22Rv1 (cell line): Measurements from ENCODE around the gene PPARD.

Experiments used
- H3K27ac ChIP-seq: fragments of 450-650 bp; 2 replicates; pipeline ENCODE4 v1.5.1; 2017
- ZFX ChIP-seq: fragments of 450-650 bp; IDR thresholded peaks from 2 replicates; pipeline ENCODE4 v1.6.1; 2017; ENCODE audit warnings: antibody characterized with exemption, borderline replicate concordance
- TF ChIP-seq, protein P1 (sequence below): fragments of 450-650 bp; IDR thresholded peaks from 2 replicates; pipeline ENCODE4 v1.5.1; 2017; ENCODE audit warnings: mild to moderate bottlenecking

PPARD gene

DNA sequence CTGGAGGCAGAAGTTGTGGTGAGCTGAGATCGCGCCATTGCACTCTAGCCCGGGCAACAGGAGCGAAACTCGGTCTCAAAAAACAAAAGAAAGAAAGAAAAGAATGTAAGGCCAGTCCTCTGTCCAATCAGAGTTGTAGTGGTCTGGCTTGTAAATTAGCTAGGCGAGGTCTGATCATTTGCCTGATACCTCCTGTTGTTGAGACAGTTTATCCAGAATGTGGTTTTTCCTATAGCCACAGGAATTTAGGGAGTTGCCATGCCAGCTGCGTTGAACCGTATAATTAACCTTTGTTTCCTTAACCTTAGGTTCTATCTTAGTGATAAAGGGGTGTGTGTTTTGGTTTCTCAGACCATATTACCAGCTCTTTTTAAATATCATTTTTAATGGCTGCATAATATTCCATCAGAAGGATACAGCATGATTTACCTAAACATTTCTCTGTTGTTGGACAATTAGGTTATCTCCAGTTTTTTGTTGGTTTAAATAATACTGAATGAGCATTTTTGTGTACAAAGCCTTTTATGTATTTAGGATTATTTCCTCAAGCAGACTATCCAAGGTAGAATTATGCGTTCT, 11.7 kb upstream of the PPARD start:
- TF ChIP-seq ZFX: no peak
- TF ChIP-seq, protein P1, sequence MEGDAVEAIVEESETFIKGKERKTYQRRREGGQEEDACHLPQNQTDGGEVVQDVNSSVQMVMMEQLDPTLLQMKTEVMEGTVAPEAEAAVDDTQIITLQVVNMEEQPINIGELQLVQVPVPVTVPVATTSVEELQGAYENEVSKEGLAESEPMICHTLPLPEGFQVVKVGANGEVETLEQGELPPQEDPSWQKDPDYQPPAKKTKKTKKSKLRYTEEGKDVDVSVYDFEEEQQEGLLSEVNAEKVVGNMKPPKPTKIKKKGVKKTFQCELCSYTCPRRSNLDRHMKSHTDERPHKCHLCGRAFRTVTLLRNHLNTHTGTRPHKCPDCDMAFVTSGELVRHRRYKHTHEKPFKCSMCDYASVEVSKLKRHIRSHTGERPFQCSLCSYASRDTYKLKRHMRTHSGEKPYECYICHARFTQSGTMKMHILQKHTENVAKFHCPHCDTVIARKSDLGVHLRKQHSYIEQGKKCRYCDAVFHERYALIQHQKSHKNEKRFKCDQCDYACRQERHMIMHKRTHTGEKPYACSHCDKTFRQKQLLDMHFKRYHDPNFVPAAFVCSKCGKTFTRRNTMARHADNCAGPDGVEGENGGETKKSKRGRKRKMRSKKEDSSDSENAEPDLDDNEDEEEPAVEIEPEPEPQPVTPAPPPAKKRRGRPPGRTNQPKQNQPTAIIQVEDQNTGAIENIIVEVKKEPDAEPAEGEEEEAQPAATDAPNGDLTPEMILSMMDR: no peak

DNA sequence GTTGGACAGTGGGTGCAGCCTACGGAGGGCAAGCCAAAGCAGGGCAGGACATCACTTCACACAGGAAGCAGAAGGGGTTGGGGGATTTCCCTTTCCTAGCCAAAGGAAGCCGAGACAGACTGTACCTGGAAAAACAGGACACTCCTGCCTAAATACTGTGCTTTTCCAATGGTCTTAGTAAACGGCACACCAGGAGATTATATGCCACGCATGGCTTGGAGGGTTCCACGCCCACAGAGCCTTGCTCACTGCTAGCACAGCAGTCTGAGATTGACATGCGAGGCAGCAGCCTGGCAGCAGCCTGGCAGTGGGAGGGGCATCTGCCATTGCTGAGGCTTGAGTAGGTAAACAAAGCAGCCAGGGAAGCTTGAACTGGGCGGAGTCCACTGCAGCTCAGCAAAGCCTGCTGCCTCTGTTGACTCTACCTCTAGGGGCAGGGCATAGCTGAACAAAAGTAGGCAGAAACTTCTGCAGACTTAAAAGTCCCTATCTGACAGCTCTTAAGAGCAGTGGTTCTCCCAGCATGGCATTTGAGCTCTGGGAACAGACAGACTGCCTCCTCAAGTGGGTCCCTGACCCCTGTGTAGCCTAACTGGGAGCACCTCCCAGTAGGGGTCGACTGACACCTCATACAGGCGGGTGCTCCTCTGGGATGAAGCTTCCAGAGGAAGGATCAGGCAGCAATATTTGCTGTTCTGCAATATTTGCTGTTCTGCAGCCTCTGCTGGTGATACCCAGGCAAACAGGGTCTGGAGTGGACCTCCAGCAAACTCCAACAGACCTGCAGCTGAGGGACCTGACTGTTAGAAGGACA, 10.1 kb upstream of the PPARD start:
- TF ChIP-seq, protein P1: peak; percentile 40; the same call in 1 of the 2 replicates
- H3K27ac ChIP-seq: 0 out of 2 replicates have a peak overlapping the region, but pooled peaks have one; percentile 25

More for the DNA sequence above, 11.7 kb upstream of the PPARD start:
- no peak overlapping the region for H3K27ac ChIP-seq

DNA sequence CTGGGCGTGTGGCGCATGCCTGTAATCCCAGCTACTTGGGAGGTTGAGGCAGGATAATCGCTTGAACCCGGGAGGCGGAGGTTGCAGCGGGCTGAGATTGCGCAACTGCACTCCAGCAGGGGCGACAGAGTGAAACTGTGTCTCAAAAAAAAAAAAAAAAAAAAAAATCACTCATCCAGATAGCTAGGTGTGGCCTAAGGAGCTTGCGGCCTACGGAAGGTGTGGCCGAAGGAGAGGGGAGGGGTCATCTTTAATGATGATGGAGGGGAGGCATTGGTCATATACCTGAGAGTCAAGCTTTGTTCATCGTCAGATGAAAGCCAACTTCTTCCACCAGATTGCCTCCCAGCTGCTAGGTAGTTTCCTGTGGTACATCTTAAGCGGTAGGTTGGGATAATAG, 801 bp upstream of the PPARD start:
- H3K27ac ChIP-seq: no peak overlapping the region
- TF ChIP-seq, protein P1: no peak
- no peak for TF ChIP-seq ZFX

DNA sequence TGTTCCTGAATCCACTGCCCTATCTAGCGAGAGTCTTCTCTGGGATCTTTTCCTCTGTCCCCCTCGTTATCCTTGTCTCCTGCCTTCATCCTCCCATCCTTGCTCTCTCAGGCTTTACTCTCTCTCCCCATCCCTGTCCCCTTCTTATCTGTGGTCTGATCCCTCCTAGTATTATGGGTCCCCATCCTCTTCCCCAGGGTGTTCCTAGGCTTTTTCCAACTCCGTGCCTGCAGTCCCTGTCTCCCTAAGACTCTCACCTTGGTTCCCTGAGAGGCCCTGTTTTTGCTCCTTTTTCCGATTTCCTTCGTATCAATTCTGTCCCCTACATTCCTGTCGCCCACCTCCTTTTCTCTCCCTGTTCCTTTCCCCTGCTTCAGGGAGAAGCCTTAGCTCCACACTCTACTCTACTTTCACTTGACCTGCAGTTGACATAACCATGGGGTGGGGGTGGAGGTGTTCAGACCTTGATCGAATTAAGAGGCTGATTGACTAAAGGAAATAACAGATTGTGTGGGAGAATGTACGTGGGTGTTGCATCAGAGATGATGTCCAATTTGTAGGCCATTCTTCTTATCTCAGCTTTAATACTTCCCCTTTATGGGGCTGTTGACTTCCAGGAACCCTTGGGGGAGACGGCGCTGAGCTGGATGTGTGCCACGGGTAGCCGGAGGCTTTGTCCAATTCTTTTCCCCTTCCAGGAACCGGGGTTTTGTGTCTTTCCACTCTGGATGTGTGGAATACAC, 905 bp downstream of the PPARD start:
- no peak for TF ChIP-seq ZFX
- TF ChIP-seq, protein P1: no peak
- peak overlapping the region; percentile 26; the same call in 1 of the 2 replicates for H3K27ac ChIP-seq

DNA sequence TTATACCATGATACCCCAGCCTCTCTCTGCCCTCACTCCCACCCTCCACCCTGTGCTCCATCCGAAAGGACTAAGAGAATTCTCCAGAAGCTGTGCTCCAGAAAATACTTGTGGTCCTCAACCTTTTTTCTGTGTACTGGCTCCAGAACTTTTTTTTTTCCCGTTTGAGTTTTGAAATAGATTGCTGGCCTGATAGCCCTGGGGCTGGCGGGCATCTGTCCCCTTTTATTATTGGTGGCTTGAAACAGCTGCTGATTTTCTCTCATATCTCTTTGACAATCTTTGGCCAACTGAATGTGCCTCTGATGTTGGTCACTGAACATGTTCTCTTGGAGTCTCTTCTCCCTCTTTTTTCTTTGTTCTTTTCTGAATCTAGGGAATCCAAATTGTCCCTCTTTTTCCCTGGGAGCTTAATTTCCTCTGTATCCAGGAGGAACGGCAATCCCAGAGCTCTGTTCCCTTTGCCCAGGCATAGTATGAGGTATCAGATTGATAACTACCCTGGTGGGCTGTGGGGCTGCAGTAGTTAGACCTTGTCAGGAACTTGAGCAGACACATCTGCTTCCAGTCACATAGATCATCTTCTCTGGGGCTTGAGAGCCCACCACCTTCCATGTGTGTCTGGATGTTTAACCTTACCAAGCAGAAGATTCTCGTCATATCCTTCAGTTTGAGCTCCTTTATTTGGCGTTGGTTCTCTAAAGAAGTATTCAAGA, 1.6 kb downstream of the PPARD start:
- TF ChIP-seq, protein P1: no peak
- no peak for TF ChIP-seq ZFX
- H3K27ac ChIP-seq: no peak overlapping the region

DNA sequence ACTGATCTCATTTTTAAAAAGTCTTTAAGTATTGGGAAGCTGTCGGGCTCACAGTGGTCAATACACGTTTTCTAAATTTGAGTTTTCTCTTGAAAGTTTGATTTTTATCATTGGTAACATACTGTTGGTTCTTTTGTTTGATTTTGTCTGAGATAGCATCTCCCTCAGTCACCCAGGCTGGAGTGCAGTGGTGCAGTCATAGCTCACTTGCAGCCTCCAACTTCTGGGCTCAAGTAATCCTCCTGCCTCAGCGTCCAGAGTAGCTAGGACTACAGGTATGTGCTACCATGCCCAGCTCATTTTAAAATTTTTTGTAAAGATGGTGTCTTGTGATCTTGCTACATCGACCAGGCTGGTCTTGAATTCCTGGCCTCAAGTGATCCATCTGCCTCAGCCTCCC, 9.1 kb downstream of the PPARD start:
- TF ChIP-seq, protein P1: no peak
- no peak for TF ChIP-seq ZFX
- H3K27ac ChIP-seq: no peak overlapping the region
